NCI-H446 (cell line): ENCODE data around the gene GOLGA3.
"Not testable (repeated sequence)": the region's sequence is repeated elsewhere in the genome, so short reads cannot be mapped to it uniquely, and the experiment has no call there.

Experiments
- DNase-seq, 2 experiments: peaks; one replicate each; lab custom pipeline; 2025; lab: John Stamatoyannopoulos, UW

Gene GOLGA3

DNA sequence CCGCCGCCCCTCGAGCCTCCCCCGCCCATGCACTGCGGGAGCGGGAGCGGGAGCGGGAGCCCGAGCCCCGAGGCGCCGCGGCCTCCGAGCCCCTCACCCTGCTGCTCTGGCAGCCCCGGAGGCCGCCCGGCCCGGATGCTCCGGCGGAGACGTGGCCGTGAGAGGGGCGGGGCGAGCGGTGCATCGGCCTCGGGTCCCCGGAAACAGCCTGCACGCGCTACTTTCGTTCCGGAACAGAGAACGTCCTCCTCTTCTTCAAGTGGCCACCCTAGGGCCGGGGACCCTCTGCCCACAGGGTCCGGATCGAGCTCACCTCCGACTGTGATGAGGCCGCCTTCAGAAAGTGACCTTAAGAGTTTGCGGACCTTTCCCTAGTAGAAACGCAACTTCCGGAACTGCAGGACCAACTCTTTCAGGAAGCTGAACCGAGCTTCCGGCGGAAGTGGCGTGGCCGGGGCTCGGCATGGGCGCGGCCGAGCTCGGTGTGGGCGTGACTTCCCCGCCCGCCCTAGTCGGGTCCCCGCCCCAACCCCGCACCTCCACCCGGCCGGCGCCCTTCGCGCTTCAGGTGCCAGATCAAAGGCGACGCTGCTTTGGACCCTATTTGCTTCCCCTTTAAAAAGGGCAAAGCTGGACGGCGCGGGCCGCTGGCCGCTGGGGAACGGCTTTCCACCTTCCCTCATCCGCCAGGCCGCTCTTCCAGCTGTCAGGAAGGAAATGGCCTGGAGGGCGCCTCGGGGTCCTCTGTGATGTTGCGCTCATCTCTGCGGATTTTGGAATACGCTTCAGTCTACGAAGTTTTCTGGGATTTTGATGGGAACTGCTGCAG lies at the start of gene GOLGA3:
GOLGA3 (minus strand) TSS at position 164 of the 829 bp plus-strand sequence. CDS start 6,741 bp downstream, outside the sequence.
- DNase-seq, result peak; percentile 79 to 92

- DNase-seq, result not testable (repeated sequence)
These were observed 46.0 kb upstream of the GOLGA3 start for GRCh38 chr12:132874620-132875019.

DNA sequence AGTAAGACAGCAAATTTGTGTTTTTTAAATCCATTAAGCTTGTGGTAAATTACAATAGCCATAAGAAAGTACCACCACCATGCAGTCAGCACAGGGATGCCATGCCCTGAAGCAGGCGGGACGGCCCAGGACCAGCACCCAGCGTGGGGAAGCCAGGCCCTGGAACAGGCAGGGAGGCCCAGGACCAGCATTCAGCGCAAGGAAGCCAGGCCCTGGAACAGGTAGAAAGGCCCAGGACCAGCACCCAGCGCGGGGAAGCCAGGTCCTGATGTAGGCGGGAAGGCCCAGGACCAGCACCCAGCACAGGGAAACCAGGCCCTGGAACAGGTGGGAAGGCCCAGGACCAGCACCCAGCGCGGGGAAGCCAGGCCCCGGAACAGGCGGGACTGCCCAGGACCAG lies 45.5 kb upstream of the GOLGA3 start:
- no peak for DNase-seq

GRCh38 chr12:132873724-132874123 lies 45.1 kb upstream of the GOLGA3 start:
- no peak for DNase-seq

- DNase-seq, result no peak
These were observed 44.3 kb upstream of the GOLGA3 start for GRCh38 chr12:132872975-132873421.

- no peak for DNase-seq
These were observed 43.6 kb upstream of the GOLGA3 start for GRCh38 chr12:132872073-132872855.

- DNase-seq, result no peak
These were observed 40.9 kb upstream of the GOLGA3 start for GRCh38 chr12:132869551-132869950.

DNA sequence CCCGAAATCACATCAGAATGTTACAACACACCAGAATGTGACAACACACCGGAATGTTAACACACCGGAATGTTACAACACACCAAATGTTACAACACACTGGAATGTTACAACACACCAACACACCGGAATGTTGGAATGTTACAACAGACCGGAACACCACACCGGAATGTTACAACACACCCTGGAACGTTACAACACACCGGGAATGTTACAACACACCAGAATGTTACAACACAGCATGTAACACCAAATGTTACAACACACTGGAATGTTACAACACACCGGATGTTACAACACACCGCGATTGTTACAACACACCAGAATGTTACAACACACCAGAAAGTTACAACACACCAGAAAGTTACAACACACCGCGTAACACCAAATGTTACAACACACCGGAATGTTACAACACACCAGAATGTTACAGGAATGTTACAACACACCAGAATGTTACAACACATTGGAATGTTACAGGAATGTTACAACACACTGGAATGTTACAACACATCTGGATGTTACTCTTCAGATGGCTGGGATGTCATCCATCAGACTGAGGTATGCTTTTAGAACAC lies 37.7 kb upstream of the GOLGA3 start:
- no peak for DNase-seq

DNA sequence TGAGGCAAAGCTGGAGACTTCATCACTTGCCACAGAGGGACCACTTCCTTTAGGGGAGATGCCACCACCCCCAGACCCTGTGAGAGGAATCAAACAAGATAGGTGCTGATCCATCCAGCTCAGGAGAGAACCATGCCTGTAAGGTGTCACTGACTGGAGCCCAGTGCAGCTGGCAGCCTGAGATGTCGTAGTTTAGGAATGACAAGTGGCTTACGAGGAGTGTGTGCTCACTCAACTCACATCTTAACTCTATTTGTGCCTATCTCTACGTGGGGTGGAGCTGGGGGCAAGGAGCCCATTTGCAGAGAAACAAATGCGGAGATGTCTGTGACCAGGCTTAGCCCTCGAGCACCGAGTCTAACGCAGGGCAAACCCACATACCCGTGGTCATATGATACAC lies 32.9 kb upstream of the GOLGA3 start:
- DNase-seq, result no peak

DNA sequence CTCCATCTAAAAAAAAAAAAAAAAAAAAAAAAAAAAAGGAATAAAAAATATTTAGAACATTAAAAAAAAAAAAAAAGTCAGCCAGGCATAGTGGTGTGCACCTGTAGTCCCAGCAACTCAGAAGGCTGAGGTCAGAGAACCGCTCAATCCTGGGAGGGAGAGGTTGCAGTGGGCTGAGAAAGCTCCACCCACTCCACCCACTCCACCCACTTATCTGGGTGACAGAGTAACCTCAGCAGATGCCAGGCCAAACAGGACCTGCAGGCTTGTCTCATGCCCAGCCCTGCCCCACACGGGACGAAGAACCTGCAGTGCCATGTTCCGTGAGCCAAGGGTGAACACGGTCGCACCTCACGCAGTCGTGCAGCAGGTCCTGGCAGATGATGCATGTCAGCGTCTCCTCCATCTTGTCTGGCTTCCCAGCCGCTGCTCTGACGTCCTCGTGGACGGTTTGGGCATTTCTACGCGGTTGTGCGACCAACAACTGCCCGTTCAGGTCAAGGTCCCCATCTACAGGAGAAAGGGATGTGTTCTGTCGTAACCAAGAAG lies 30.1 kb upstream of the GOLGA3 start:
- DNase-seq, result no peak

DNA sequence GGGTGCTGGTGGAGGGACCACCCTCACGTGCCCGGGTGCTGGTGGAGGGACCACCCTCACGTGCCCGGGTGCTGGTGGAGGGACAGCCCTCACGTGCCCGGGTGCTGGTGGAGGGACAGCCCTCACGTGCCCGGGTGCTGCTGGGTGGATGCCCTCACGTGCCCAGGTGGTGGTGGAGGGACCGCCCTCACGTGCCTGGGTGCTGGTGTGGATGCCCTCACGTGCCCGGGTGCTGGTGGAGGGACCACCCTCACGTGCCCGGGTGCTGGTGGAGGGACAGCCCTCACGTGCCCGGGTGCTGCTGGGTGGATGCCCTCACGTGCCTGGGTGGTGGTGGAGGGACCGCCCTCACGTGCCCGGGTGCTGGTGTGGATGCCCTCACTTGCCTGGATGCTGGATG lies 28.4 kb upstream of the GOLGA3 start:
- DNase-seq, result not testable (repeated sequence)

DNA sequence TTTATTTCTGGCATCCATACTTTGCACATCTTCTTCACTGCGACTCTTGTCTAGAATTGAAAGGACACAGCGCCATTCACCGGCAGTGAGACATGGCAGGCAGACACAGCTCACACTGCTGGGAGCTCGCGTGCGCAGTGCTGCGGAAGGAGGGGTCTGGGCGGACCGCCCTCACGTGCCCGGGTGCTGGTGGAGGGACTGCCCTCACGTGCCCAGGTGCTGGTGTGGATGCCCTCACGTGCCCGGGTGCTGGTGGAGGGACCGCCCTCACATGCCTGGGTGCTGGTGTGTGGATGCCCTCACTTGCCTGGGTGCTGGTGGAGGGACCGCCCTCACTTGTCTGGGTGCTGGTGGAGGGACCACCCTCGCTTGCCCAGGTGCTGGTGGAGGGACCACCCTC lies 27.9 kb upstream of the GOLGA3 start:
- DNase-seq, result no peak

GRCh38 chr12:132855211-132855610 lies 26.5 kb upstream of the GOLGA3 start:
- not testable (repeated sequence) for DNase-seq

DNA sequence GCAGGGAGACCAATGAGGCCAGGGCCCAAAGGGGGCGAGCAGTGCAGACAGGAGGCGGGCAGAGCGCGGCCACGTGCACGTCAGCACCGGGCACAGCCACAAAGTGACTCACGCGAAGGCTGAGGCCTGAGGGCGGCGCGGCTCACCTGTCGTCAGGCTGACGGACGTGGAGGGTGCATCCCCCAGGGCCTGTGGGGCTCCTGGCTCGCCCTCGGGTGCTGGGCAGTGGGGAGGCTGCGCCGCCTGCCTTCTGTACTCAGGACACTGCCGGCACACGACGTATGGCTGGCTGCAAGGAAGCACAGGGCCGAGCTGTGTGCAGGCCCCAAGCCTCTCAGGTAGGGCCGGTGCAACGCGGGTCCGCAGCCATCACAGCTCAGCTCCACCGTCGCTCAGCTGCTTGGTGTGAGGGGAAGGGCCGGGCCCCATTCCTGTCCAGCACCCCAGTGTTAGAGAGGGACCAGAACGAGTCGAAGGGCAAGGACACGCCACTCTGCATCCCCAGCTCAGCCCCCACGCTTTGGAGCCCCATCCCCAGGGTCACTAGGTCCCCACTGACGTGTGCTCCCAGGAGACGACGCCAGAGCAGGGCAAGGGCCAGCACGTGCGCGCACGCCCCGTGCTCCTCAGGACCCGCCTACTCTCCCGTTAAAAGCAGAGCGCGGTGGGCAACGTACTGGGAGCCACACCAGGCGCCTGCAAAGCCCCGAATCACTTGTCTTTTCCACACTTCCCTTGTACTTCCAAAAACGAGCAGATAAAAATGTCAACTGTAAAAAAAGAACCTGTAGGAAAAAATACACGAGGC lies 24.8 kb upstream of the GOLGA3 start:
- no peak for DNase-seq

DNA sequence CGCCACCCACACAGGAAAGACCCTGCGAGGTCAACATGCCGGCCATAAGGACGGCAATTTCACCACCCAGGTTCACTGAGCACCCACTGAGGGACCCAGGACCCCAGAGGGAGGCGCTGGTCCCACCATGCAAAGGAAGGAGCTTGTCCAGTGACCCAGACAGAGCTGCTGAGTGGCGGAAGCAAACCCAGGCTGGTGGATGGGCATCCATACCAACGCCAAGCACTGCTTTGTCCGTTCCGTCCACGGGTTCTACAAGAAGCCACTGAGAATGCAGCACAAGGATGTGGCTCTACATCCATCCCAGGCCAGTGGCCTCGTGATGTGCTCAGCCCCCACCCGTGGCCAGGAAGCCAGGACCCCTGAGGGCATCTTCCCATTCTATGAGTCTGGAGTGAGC lies 23.8 kb upstream of the GOLGA3 start:
- DNase-seq, result no peak

- no peak for DNase-seq
These were observed 22.8 kb upstream of the GOLGA3 start for GRCh38 chr12:132851465-132851864.

- DNase-seq, result no peak
These were observed 21.6 kb upstream of the GOLGA3 start for GRCh38 chr12:132850291-132850690.

- DNase-seq, result no peak
These were observed 19.9 kb upstream of the GOLGA3 start for GRCh38 chr12:132848521-132848920.

DNA sequence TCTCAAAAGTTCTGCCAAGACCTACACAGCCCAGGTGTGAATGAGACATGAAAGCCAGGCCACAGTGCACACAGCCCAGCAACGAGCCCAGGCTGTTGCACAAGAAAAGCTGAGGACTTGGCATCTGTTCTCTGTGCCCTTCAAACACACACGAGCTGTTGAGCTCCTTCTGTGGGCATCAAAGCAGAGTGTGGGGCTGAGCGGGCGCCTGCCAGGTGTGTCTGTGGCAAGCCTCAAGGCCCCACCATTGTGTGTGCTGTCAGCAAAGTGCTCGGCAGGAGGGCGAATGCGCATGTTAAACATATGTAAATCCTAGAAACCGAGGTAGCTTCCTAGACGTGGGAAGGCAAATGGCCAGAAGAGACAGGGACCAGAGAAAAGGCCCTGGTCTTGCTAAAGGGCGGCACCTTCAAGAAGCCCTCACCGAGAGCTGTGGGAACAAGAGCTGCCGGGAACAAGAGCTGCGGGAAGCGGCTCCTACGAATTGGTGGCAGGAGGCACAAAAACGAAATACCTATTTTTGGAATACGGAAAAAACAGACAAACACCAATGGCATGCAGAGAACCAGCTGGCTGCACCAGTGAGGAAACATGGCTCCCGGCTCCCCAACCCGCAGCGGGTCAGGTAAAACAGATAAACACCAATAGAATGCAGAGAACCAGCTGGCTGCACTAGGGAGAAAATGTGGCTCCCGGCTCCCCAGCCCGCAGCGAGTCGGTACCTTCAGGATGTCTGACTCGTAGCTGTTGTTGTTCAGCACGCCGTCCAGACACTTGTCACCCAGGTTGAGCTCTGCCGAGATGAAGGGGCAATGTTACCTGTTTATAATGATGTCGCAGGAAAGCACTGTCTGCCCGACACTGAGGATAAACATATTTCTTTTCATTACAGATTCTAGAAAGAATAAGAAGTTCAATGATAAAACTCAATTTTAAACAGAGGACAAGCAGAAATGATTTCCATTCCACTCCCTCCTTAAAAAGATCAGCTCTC lies 19.0 kb upstream of the GOLGA3 start:
- no peak for DNase-seq

DNA sequence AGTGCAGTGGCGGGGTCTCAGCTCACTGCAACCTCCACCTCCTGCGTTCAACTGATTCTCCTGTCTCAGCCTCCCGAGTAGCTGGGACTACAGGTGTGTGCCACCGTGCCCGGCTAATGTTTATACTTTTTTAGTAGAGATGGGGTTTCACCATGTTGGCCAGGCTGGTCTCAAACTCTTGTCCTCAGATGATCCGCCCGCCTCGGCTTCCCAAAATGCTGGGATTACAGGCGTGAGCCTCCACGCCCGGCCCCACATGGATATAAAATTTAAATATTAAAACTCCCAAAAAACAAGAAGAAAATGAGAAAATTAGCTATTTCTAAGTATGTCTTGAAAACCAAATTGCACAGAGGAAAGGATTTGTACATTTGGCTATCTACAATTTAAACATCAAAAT lies 16.0 kb upstream of the GOLGA3 start:
- DNase-seq, result not testable (repeated sequence)
